HG02852 (cell line): ENCODE results near the gene MPST.
"Not testable (repeated sequence)": the region's sequence is repeated elsewhere in the genome, so short reads cannot be mapped to it uniquely, and the experiment has no call there.

Experiments used
- ATAC-seq: cut with Tn5 transposase; IDR thresholded peaks from one replicate; pipeline ENCODE4 v1.9.1; 2021; ENCODE audit warnings: mild to moderate bottlenecking, moderate library complexity; ENCODE audit not compliant: unreplicated experiment

The MPST gene

GRCh38 chr22:37019309-37020191 is at the start of gene MPST, which contains the start of gene TST:
MPST (plus strand) TSS chr22:37019742; CDS start chr22:37019837, 95 bp downstream.
TST (minus strand) TSS chr22:37019447; CDS start chr22:37018732, 715 bp downstream.
- ATAC-seq = peak; percentile 69

GRCh38 chr22:36971341-36972125 is 48.0 kb upstream of the MPST start:
- ATAC-seq = no peak

GRCh38 chr22:36976606-36977005 is 42.9 kb upstream of the MPST start:
- no peak for ATAC-seq

GRCh38 chr22:36977401-36977861 is 42.1 kb upstream of the MPST start:
- ATAC-seq = no peak

GRCh38 chr22:36977947-36978660 is 41.4 kb upstream of the MPST start:
- ATAC-seq = peak; percentile 56

- no peak for ATAC-seq
These were observed 40.3 kb upstream of the MPST start for GRCh38 chr22:36979016-36979910.

GRCh38 chr22:36981247-36981775 is 38.2 kb upstream of the MPST start:
- ATAC-seq = no peak

GRCh38 chr22:36982136-36982535 is 37.4 kb upstream of the MPST start:
- ATAC-seq = no peak

GRCh38 chr22:36985211-36985889 is 34.2 kb upstream of the MPST start:
- no peak for ATAC-seq

GRCh38 chr22:36986242-36986821 is 33.2 kb upstream of the MPST start:
- ATAC-seq = no peak

GRCh38 chr22:36988075-36988832 is 31.3 kb upstream of the MPST start:
- ATAC-seq = no peak

- ATAC-seq = not testable (repeated sequence)
These were observed 30.5 kb upstream of the MPST start for GRCh38 chr22:36989012-36989411.

- ATAC-seq = no peak
These were observed 29.1 kb upstream of the MPST start for GRCh38 chr22:36990457-36990856.

GRCh38 chr22:36991206-36991605 is 28.3 kb upstream of the MPST start:
- no peak for ATAC-seq

- no peak for ATAC-seq
These were observed 21.8 kb upstream of the MPST start for GRCh38 chr22:36997746-36998145.

GRCh38 chr22:36998620-36999351 is 20.8 kb upstream of the MPST start:
- no peak for ATAC-seq

- no peak for ATAC-seq
These were observed 20.1 kb upstream of the MPST start for GRCh38 chr22:36999463-36999862.
